GM18519 (cell line): ENCODE data around the gene SLX1A.
"Not testable (repeated sequence)": the region's sequence is repeated elsewhere in the genome, so short reads cannot be mapped to it uniquely, and the experiment has no call there.

Experiments
- ATAC-seq: cut with Tn5 transposase; IDR thresholded peaks from one replicate; pipeline ENCODE4 v1.9.1; 2021; ENCODE audit warnings: mild to moderate bottlenecking, moderate library complexity; ENCODE audit not compliant: unreplicated experiment, low FRiP score

Gene SLX1A

DNA sequence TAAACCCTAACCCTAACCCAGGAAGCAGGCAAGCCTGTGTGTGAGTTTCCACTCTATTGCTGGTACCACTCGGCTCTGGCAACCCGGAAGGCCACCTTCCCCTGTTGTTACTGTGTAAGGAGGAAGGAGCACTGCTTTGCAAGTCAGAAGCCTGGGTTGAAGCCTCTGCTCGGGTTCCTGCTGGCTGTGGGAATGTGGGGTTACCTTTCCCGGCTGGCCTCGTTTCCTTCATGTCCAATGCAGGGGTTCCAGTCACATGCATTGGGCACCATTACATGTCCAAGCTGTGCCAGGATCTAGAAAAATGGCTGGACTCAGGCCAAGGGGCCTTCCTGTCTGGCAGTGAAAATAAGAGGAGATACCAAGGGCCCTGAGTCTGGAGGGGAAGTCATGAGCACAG lies 23.4 kb downstream of the SLX1A start:
- ATAC-seq: not testable (repeated sequence)
